A549 (cell line): ENCODE measurements around the gene LDLRAD4. TPM values are rescaled to one million over a fixed set of nuclear protein-coding genes. Genes with fewer than 3 reads are reported as not detected.

Source experiments
- ATAC-seq, 2 experiments: fragments of 200-7000 bp in 1 of 2; fragments of >200 bp in 1 of 2; cut with Nextera tagmentation in 1 of 2; cut with Tn5 transposase in 1 of 2; 3 replicates each; pipeline versions ENCODE4 v1.8.0 to v1.9.1; 2018 to 2020; ENCODE audit warnings: mild to moderate bottlenecking in 1 of 2, moderate library complexity in 1 of 2
- CTCF ChIA-PET: fragments of 300-600 bp; sonication (Branson Sonifier 250); formaldehyde crosslinking; extraction: SDS; loops from one replicate; lab custom pipeline; 2021; ENCODE audit warnings: antibody characterized with exemption, inconsistent platforms; lab: Yijun Ruan, JAX
- POLR2A ChIA-PET: fragments of 350-600 bp; formaldehyde crosslinking; extraction: SDS; loops from one replicate; lab custom pipeline; 2021; ENCODE audit warnings: antibody characterized with exemption, inconsistent platforms; lab: Yijun Ruan, JAX
- DNase-seq, 2 experiments: peaks; one replicate each; pipeline versions ENCODE4 v3.0.0 to v3.0.0-alpha.2; 2011 to 2016; ENCODE audit warnings: low read depth in 1 of 2, low spot score in 1 of 2
- FAIRE-seq: peaks from 2 replicates; lab custom pipeline; 2011; peaks lifted over from hg19 to GRCh38; lab: Jason Lieb, UNC
- H3K27ac ChIP-seq, 2 experiments: fragments of >200 bp; sonication (Bioruptor Twin); formaldehyde crosslinking; 3 replicates each; pipeline ENCODE4 v1.5.1; 2016 to 2017
- H3K4me1 ChIP-seq: fragments of >200 bp; sonication (Bioruptor Twin); formaldehyde crosslinking; 3 replicates; pipeline ENCODE4 v1.6.1; 2016
- H3K4me2 ChIP-seq: fragments of >200 bp; sonication (Bioruptor Twin); formaldehyde crosslinking; 3 replicates; pipeline ENCODE4 v1.6.1; 2016
- H3K4me3 ChIP-seq: fragments of >200 bp; sonication (Bioruptor Twin); formaldehyde crosslinking; 3 replicates; pipeline ENCODE4 v1.5.1; 2016
- H3K9me3 ChIP-seq: fragments of >200 bp; sonication (Bioruptor Twin); formaldehyde crosslinking; 3 replicates; pipeline ENCODE4 v1.6.1; 2016
- BHLHE40 ChIP-seq: IDR thresholded peaks from 2 replicates; pipeline ENCODE4 v1.6.1; 2012; ENCODE audit warnings: low read depth, low read length, inconsistent platforms
- CBX2 ChIP-seq: fragments of 200-600 bp; sonication (generic); IDR thresholded peaks from 2 replicates; pipeline ENCODE4 v1.6.1; 2016; ENCODE audit warnings: low read depth, mild to moderate bottlenecking, borderline replicate concordance
- CEBPB ChIP-seq, 2 experiments: fragments of >200 bp in 1 of 2; sonication (Bioruptor Twin) in 1 of 2; formaldehyde crosslinking in 1 of 2; IDR thresholded peaks; 2 replicates each; pipeline ENCODE4 v1.6.1; 2012 to 2016
- CHD2 ChIP-seq: fragments of 150-350 bp; IDR thresholded peaks from 2 replicates; pipeline ENCODE4 v1.6.1; 2014; ENCODE audit warnings: low read length; ENCODE audit not compliant: partially characterized antibody
- CTCF ChIP-seq: fragments of >200 bp; sonication (Bioruptor Twin); formaldehyde crosslinking; IDR thresholded peaks from 3 replicates; pipeline ENCODE4 v1.5.1; 2016
- ELK1 ChIP-seq: fragments of 150-350 bp; IDR thresholded peaks from 2 replicates; pipeline ENCODE4 v1.6.1; 2014; ENCODE audit warnings: low read depth, mild to moderate bottlenecking, low read length
- FOXS1 ChIP-seq: fragments of 250-450 bp; sonication (Bioruptor Pico); IDR thresholded peaks from 2 replicates; pipeline ENCODE4 v1.5.0; 2020; ENCODE audit warnings: mild to moderate bottlenecking, moderate library complexity
- GATA3 ChIP-seq: IDR thresholded peaks from 2 replicates; pipeline ENCODE4 v1.6.1; 2012; ENCODE audit warnings: borderline replicate concordance
- HOXB13 ChIP-seq: fragments of 250-450 bp; sonication (Bioruptor Pico); IDR thresholded peaks from 2 replicates; pipeline ENCODE4 v1.5.0; 2020; ENCODE audit warnings: low read depth, mild to moderate bottlenecking, moderate library complexity
- JUNB ChIP-seq: fragments of >200 bp; sonication (Bioruptor Twin); formaldehyde crosslinking; IDR thresholded peaks from 2 replicates; pipeline ENCODE4 v1.6.1; 2016
- KDM1A ChIP-seq: fragments of 200-600 bp; sonication (generic); IDR thresholded peaks from 2 replicates; pipeline ENCODE4 v1.6.1; 2016; ENCODE audit warnings: low read depth, mild to moderate bottlenecking
- NFE2L2 ChIP-seq: fragments of 150-350 bp; conservative IDR thresholded peaks from 2 replicates; pipeline ENCODE4 v1.6.1; 2014; ENCODE audit warnings: low read length
- POLR2AphosphoS2 ChIP-seq: conservative IDR thresholded peaks from 2 replicates; pipeline ENCODE4 v1.6.1; 2012; ENCODE audit warnings: low read length, improper control_type of control experiment, inconsistent platforms
- REST ChIP-seq: fragments of 200-600 bp; sonication (generic); IDR thresholded peaks from 2 replicates; pipeline ENCODE4 v1.6.1; 2016; ENCODE audit warnings: antibody characterized with exemption, mild to moderate bottlenecking, moderate library complexity
- SMC3 ChIP-seq: fragments of >200 bp; sonication (Bioruptor Twin); formaldehyde crosslinking; IDR thresholded peaks from 3 replicates; pipeline ENCODE4 v1.6.1; 2018; ENCODE audit warnings: inconsistent platforms
- TP53 ChIP-seq: fragments of 250-450 bp; sonication (Bioruptor Pico); IDR thresholded peaks from 2 replicates; pipeline ENCODE4 v1.5.0; 2021; ENCODE audit warnings: mild to moderate bottlenecking, moderate library complexity
- ZFP36 ChIP-seq: fragments of 450-650 bp; IDR thresholded peaks from 2 replicates; pipeline ENCODE4 v1.6.1; 2014; ENCODE audit warnings: borderline replicate concordance; ENCODE audit not compliant: partially characterized antibody
- ZNF302 ChIP-seq: fragments of 250-450 bp; sonication (Bioruptor Pico); IDR thresholded peaks from 2 replicates; pipeline ENCODE4 v1.9.0; 2021; ENCODE audit warnings: inconsistent platforms, mild to moderate bottlenecking, moderate library complexity
- ZSCAN20 ChIP-seq: fragments of 250-450 bp; sonication (Bioruptor Pico); IDR thresholded peaks from 2 replicates; pipeline ENCODE4 v1.8.0; 2022; ENCODE audit warnings: mild to moderate bottlenecking, moderate library complexity
- WGBS: methylation state at CpG from one replicate; pipeline ENCODE4 v1.1.6; 2017; ENCODE audit errors: missing lambda C conversion rate; 5-methylcytosine and 5-hydroxymethylcytosine counted together
- polyA plus RNA-seq, 4 experiments: library from polyadenylated mRNA; depleted of rRNA in 3 of 4; stranded (reverse); fragments of >200 nt; fragmentation: RNase III in 1 of 4; extraction: RNeasy Plus Mini Kit Qiagen cat#74134 plus additional on column Dnase treatment in 1 of 4; gene quantifications; 2 replicates in 3 of 4; 3 replicates in 1 of 4; pipeline ENCODE4 v1.2.3, GENCODE V29; 2011 to 2017

LDLRAD4 gene
- polyA plus RNA-seq, 2 of the 4 experiments (the other 2 are of a cell fraction) = 5.2 to 7.6 TPM

- DNase-seq = no peak
- no peaks in the 10 kb centered on the region for H3K9me3 ChIP-seq
- CTCF ChIA-PET = no interaction called here
- TF ChIP-seq ZNF302 (CRISPR knock-in tag) (no peak), TP53 (CRISPR knock-in tag) (no peak), CEBPB (IDR thresholded peaks at IDR 0.05) (no peak), REST (no peak), FOXS1 (CRISPR knock-in tag) (no peak), JUNB (no peak)
- TF ChIP-seq, all 56 proteins: peak for 0
- WGBS = 10% methylated on average over 1 of the region's 1 CpG
- FAIRE-seq (no peak), ATAC-seq (no peak)
- peaks cover 5% of the 10 kb centered on the region; the same call in 1 of the 3 replicates for H3K4me1 ChIP-seq
- no peak overlapping the region for H3K4me2 ChIP-seq
- POLR2A ChIA-PET = no interaction called here
- no peak overlapping the region for H3K4me3 ChIP-seq
- H3K27ac ChIP-seq = no peak overlapping the region
Observed at GRCh38 chr18:13493079-13493478, 274.5 kb downstream of the LDLRAD4 start.

GRCh38 chr18:13493725-13494124 is 275.2 kb downstream of the LDLRAD4 start:
- WGBS = 84% methylated on average over 6 of the region's 16 CpGs

GRCh38 chr18:13494871-13495445 is 276.4 kb downstream of the LDLRAD4 start:
- FAIRE-seq = no peak
- no peak overlapping the region for H3K27ac ChIP-seq
- TF ChIP-seq CHD2 (no peak), SMC3 (no peak), REST (no peak), CBX2 (no peak), NFE2L2 (no peak), KDM1A (no peak), ZSCAN20 (CRISPR knock-in tag) (no peak), HOXB13 (no peak), CTCF (no peak), ELK1 (no peak), POLR2AphosphoS2 (no peak), GATA3 (no peak)
- TF ChIP-seq, all 56 proteins: peak for 0
- H3K4me1 ChIP-seq = peaks cover 5% of the 10 kb centered on the region; the same call in 2 of the 3 replicates
- H3K4me3 ChIP-seq = no peak overlapping the region
- DNase-seq (no peak), ATAC-seq (no peak)
- CTCF ChIA-PET = no interaction called here
- WGBS = 80% methylated on average over 14 of the region's 14 CpGs
- H3K4me2 ChIP-seq = peak overlapping the region; percentile 3; the same call in 1 of the 3 replicates
- peaks cover 8% of the 10 kb centered on the region; the same call in 1 of the 3 replicates for H3K9me3 ChIP-seq
- POLR2A ChIA-PET = no interaction called here

More at GRCh38 chr18:13493725-13494124, 275.2 kb downstream of the LDLRAD4 start:
- no peak overlapping the region for H3K4me2 ChIP-seq
- FAIRE-seq (no peak), ATAC-seq (no peak), DNase-seq (no peak)
- TF ChIP-seq ZFP36 (no peak), BHLHE40 (no peak)
- POLR2A ChIA-PET = no interaction called here
- H3K4me3 ChIP-seq = no peak overlapping the region
- 0 out of 3 replicates have a peak, but pooled peaks cover 2% of the 10 kb centered on the region for H3K9me3 ChIP-seq
- H3K27ac ChIP-seq = no peak overlapping the region
- peaks cover 5% of the 10 kb centered on the region; the same call in 1 of the 3 replicates for H3K4me1 ChIP-seq
- CTCF ChIA-PET = no interaction called here
